Stimulated activated CD4-positive, alpha-beta T cell treated with anti-CD3 and anti-CD28 coated beads, Interleukin-4, amount 100 ng/mL, for 48 hours (primary cell): ENCODE results near the gene COL19A1.
"Not testable (repeated sequence)": the region's sequence is repeated elsewhere in the genome, so short reads cannot be mapped to it uniquely, and the experiment has no call there.

ENCODE experiments used
- DNase-seq, 2 donors: peaks; one replicate each; pipeline ENCODE4 v3.0.0-alpha.2; 2020; ENCODE audit warnings: low read depth in 2 of 2

The COL19A1 gene

DNA sequence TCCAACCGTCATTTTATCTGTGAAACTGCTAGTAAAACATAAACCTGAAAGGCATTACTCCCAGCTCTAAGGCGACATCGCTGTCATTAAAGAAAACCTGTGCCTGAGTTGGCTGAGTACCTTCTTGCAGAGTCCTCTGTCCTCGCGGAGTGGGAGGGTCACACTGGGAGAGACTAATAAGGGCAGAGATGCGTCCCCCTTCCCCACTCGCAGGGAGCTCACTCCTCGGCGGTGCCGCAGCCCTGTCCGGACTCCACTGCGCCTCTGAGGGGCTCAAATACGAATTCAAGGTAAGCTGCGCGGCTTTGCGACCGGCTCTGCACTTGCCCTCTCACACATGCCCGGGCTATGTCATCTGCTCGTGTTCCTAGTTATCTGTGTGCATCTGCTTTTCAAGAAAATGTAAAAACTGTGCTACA, at the start of gene COL19A1:
Gene COL19A1 (plus strand): TSS at position 206 of the 419 bp plus-strand sequence. CDS start 13,012 bp downstream, outside the sequence.
- DNase-seq, result peak; percentile 3 to 15

DNA sequence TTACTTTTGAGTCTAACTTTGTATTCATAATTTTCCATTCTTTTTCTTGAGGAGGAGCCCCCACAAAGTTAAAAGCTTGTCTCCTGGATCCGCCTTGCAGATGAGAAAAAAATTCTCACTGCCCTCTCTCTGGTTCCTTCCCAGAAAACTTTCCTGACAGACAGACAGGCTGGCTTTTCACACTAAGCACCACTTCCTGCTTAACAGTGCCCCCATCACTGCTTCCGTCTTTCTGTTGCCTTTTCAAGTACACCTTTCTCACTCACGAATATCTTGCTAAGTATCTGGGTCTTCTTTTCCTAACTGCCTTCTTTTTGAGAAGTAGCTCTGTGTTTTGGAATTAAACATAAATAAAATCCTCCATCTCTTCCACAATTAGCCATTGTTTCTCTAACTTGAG, 49.8 kb upstream of the COL19A1 start:
- no peak for DNase-seq

DNA sequence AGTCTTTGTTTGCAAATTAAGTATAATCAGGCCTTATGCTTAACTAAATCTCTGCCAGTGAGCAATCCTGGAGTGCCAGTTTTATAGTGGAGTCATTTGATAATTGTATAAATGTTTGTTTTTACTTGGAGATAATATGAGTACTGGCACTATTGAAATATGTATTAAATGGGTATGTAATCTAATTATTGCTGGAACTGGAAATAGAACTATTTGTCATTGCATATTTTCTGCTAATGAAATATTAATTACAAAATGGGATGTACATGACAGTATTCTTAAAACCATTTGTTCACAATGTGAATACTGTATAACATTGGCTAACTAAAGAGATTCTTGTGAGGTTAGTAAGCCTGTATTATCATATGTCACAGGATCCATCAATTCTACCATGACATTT, 49.0 kb upstream of the COL19A1 start:
- no peak for DNase-seq

DNA sequence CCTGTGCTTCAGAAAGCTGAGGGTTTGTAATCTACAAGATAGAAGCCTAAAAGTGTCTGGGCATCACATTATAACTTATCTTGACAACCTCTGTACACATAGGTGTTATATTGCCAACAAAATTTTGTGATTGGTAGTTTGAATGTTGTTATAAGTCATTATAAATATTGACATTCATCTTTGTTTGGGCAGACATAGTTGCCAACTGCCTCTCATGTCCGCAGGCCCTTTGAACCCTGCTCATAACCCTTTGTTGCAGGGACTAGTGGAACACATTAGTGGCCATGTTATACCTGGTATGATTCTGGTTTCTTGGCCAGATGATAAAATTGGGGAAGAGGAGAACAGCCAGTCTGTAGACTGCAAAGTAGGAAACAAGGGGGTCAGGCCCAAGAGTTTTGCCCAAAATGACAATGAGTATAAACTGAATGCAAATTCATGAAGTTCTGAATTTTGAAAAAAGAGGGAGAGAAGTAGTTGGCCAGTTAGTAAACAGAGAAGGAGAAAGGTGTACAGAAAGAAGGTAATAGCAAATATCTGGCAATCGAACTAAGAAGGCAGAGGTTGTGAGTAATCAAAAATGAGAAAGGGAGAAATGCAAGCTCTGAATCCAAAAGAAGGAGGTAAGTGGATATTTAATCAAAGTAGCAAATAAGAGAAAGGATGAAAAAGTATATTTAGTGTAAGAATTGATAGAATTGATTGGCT, 48.0 kb upstream of the COL19A1 start:
- DNase-seq, result no peak

DNA sequence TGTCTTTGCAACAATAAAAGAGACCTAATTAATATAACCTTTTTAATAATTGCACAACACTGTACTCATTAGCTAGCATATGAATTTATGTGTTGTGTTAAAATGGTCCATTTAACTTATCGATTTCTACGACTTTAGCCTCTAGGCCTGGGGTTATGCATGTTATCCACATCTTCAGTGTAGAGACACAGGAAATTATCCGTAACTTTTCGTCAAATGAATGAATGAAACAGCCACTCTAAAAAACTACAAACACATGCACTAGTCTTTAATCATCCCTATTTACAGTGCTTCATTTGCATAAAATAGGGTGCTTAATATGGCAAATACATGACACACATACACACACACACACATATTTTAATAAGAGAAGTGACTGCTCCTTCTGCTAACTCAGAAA, 47.2 kb upstream of the COL19A1 start:
- no peak for DNase-seq

DNA sequence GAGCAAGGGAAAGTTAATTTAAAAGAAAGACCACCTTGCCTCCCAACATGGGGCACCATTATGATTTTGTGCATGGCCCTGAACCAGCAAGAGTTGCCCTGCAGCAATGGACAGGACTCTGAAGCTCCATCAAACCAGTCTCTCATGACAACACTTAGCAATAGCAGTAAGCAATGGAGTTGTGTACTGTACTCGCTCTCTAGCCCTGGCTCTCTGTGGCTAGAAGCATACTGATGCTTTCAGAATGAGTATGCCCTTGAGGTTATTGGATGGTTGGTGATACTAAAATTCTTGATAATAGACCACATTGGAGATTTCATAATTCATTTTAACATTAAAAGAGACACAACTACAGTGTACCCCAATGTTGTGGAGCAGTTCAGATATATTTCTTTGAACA, 46.3 kb upstream of the COL19A1 start:
- no peak for DNase-seq

DNA sequence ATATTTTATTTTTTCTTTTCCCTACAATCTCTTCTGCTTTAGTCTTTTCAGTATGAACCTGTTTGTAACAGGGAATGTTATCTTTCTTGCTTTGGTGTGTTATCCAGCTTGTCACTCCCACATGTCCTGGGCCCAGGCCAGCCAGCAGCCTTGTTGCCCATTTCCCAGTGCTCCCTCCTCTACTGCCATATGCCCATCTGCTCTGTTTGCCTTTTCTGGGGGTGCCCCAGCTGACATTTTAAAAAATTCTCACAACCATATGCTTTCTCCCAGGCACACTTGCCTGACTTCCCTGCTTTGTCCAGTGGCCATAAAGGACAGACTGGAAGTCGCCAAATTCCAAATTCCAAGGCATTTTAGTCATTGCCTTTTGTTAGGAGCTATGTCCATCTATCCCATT, 45.9 kb upstream of the COL19A1 start:
- no peak for DNase-seq

DNA sequence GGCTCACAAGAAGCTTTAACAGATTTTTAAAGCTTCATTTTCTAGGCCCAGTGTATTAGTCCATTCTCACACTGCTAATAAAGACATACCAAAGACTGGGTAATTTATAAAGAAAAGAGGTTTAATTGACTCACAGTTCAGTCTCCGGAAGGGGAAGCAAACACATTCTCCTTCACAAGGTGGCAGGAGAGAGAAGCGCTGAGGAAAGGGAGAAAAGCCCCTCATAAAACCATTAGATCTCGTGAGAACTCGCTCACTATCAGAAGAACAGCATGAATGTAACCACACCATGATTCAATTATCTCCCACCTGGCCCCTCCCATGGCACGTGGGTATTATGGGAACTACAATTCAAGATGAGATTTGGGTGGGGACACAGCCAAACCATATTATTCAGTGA, 42.0 kb upstream of the COL19A1 start:
- not testable (repeated sequence) for DNase-seq

DNA sequence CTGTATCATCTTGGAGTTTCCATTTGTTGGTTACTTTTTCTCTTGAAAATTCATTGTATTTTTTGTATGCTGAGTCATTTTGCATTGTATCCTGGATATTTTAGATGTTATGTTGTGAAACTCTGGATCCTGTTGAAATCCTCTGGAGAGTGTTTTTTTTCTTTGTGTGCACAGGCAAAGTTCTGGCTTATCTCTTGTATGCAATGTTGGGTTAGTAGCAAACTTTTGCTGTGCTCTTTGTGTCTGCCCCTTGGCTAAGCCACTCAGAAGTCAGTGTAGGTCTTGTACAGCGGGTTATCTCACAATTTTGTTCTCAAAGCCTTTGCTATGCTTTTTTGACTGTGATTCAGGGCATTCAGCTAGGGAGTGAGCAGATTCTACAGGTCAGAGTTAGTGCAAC, 40.5 kb upstream of the COL19A1 start:
- no peak for DNase-seq

DNA sequence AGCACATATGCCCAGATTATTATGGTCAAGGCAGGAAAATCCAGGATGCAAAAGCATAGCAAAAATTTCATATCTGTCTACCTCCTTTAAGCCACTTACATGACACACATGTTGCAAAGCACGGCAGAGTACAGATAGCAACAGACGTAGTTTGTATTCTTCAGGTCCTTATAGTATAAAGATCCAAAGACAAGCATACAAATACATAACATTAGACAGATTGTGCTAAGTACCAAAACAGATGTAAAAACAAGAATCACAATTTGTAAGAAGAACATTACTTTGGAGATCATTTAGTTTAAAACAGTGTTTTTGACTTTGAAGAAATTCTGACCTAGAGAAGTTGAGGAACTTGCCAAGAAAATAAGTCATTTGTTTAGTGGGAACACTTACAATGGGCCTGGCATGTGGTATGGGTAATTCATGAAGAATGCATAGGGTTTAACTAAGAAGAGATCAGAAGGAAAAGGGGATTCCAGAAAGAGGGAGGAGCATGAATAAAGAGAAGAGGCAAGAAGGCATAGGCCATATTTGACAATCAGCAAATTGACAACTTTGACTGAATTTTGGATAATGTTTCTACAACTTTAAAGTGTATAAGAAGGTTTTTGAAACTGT, 39.0 kb upstream of the COL19A1 start:
- DNase-seq, result no peak

DNA sequence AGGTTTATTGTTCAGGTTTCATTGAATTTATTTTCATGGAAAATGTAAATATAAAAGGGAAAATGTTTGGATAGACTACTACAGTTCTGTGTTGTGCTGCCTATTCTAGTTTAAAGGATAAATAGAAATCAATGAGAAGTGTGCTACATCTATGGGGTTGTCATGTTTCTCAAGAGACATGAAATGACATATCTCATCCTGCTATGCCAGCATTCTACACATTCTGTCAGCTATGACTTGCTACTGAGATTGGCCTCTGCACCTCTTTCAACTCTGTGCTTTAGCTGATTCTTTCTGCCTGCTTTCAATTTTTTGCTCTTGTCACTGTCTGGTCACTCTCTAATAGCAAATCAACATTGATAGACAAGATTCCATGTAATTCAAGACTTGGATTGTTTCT, 33.8 kb upstream of the COL19A1 start:
- no peak for DNase-seq

DNA sequence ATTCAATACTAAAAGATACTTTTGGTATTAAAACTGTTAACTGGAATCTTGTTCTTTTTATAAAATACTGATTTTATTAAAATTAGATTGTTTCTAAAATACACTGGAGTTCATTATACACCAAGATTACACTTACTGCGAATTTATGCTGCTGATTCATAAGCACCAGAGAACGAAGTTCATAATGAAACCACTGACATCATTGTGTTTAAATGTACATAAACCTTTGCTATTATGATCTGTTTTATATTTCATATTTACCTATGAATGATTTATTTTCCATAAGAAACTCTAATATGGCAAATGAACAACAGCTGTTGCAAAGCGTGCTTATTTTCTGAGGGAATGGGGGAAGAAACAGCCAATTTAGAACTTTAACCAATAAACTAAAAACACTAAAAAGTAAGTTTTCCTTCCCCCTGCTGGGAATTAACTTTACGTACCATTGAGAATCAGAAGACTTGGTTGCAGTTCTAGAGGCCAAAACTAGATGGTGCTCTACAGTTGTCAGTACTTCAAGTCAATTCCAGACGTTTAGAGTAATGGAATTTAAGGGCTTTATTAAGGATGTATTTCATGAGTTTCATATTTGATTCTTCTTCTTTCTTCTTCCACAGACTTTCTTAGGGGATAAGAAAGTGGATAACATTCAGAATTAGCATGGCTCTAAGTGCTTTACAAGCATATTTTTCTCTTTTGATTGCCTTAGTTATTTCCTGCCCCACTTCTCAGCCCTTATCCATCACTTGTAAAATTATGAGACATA, 30.8 kb upstream of the COL19A1 start:
- DNase-seq, result no peak

DNA sequence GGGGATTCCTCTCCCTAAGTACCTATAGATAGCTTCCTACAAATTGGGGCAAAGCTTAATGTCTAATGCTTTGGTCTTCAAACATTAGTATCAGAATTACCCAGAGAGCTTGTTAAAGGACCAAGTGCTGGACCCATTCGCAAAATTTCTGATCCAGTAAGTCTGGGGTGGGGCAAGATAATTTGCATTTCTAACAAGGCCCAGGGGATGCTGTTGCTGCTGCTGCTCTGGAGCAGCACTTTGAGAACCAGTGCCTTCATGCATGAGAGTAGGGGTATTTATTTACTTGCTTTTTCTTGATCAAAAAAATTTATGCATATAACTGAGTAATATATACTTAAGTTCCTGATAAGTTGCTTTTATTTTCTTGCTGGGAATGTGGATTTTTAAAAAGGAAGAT, 24.5 kb upstream of the COL19A1 start:
- no peak for DNase-seq

DNA sequence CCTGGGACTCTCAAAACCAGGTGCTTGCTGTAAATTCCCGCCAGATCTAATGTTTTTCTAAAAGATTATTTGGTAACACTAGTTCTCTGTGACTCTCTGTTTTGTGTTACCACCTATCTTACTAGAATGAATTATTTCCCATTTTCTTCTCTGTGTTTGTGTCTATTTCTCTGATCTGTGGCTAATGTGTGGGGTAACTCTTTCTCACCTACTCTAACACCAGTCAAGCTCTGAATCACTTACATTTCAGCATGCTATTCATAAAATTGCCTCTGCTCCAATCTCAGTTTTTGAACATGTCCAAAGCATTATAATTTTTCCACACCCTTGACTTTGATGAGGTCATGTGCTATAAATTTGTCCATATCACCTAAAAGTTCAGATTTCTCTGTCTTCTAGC, 23.2 kb upstream of the COL19A1 start:
- DNase-seq, result no peak

DNA sequence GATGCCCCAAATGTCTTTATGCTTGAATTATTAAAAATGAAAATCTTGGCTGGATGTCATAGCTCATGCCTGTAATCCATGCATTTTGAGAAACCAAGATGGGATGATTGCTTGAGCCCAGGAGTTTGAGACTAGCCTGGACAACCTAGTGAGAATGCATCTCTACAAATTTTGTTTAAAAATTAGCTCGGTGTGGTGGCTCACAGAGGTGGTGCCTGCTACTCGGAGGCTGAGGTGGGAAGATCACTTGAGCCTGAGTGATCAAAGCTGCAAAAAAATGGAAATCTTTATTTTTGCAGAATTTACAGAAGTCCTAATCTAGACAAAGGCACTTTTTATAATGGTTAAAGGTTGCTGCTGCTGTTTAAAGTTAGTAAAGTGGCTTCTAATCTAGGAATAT, 20.0 kb upstream of the COL19A1 start:
- DNase-seq, result no peak

DNA sequence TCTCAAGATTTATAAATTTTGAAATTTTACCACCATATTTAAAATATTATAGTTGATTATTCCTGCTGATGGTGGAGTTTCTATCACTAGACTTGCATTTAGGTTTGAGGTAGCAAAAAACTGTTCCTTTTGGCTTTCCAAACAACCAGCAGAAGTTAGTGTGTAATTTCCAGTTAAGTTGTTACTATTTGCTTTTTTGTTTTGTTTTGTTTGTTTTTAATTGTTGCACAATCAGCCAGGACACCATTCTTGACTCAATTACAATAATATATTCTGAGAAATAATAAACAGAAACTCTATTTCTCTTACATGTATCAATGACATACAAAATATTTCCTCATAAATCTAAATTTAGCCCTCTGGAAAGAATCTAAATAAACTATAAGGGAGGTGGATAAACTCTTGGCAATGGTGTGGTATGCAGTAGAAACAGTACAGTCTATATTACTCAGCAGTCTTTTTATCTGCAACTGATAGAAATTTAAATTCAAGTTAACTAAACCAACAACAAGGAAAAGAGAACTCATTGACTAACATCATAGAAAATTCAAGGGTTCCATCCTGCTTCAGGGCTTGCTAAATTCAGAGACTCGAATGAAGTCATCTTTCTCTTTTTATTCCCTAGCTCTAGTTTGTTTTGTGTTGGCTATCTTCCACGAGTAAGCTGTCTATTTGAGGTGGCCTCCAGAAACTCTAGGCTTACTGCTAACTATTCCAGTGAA, 19.4 kb upstream of the COL19A1 start:
- DNase-seq, result no peak

DNA sequence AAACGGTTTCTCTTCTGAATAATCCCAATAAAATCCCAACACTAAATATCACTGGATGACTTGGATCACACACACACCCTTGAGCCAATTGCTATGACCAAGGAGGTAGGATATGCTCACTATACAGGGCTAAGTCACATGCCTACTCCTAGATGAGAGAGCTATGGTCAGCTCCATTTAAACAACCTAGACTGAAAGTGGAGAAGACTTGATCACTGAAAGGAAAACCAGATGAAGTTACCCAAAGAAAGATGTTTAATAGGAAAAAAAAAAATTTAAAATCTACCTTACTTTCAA, 18.9 kb upstream of the COL19A1 start:
- no peak for DNase-seq

DNA sequence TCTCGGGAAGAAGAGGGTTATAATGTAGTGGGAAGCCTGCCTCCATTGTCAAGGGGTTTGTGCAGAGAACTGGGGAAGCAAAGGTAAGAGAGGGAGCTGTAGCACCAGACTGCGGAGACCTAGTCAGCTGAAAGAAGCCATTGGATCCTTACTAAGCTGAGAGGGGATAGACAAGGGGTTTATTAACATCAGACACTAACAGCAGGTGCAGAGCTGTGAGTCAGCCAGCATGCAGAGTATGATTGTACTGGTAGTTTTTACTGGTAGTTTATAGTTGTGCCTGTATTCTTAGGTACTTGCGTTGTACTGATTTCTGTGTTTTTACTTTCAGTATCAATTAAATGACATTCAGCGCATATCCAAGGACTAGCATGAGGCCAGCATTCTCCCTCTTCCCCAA, 17.8 kb upstream of the COL19A1 start:
- no peak for DNase-seq

DNA sequence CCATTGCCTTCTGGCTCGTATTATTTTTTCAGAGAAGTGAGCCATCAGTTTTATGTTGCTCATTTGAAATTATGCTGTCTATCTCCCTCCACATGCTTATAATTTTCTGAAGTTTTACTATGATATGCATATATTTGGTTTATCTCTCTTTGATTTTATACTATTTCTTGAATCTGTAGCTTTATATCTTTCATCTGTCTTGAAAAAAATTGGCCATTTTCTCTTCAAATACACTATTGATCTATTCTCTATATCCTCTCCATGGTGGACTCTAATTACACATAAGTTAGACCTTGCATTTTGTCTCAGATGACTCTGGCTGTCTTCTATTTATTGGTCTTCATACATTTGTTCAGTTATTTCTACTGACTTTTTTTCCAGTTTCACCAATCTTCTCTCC, 13.7 kb upstream of the COL19A1 start:
- no peak for DNase-seq

DNA sequence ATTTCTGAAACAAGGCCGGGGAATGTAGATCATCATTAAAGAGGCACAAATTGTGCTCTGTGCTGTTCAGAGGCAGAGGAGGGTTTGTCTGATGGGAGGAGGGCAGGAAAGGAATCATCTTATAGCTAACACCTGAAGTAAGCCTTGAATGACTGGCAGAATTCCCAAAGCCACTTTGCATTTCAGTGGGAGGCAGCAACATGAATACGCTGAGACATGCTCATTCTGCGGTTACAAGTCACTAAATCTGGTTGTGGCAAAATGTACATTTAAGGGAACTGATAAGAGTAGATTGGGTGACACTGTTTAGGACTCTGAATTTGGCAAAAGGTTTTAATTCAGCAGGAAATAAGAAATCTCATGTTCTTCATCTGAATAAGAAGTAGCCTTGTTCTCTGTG, 4.4 kb upstream of the COL19A1 start:
- DNase-seq, result no peak

DNA sequence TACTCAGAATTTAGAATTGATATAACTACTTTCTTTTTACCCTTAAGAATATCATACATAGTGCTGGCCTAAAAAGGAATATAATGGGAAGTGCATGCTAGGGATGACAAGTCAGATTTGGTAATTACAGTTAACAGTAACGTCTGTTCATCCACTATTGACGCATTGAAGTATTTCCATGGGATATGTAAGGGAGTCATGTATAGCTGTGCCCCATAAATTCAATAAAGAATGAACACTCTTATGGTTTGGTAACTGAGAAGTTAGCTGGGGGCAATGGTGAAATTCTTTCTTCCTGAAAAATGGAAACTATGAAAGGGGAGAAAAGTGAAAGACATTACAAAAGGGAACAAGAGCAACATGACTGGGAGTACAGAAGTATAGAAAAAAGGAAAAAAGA, 2.6 kb upstream of the COL19A1 start:
- no peak for DNase-seq

DNA sequence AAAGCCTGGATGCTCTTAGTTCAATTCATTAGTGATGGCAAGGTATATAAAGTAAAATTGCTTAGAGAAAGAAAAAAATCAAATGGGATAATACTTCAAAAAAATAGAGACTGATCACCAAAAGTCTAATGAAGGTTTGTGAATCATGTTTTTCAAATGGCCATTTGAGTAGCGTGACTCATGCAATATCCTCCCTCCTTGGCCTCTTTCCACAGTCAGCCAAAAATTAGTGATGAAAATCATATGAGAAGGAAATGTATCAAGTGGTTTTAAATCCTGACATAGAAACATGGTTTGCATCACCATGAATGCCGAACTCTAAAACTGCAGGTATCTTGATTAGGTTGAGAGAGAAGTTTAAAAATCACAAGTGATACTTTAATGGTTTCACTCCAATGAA, 1.2 kb upstream of the COL19A1 start:
- DNase-seq, result no peak
